ENCODE measurements around the gene CCDC78.

The CCDC78 gene

GRCh38 chr16:683396-684070, 42.7 kb downstream of the CCDC78 start:
- Mint-ChIP-seq H3K27ac (peak overlapping the region; percentile 52), H3K9me3 (no peaks in the 10 kb centered on the region), H3K27me3 (ENCODE audit: low read depth) (no peaks in the 10 kb centered on the region), H3K4me3 (peak overlapping the region; percentile 77), H3K36me3 (ENCODE audit: low read depth) (peaks cover 17% of the 10 kb centered on the region), H3K4me1 (ENCODE audit: low read depth) (peaks cover 12% of the 10 kb centered on the region)
- DNase-seq (ENCODE audit: low spot score) = no peak

DNA sequence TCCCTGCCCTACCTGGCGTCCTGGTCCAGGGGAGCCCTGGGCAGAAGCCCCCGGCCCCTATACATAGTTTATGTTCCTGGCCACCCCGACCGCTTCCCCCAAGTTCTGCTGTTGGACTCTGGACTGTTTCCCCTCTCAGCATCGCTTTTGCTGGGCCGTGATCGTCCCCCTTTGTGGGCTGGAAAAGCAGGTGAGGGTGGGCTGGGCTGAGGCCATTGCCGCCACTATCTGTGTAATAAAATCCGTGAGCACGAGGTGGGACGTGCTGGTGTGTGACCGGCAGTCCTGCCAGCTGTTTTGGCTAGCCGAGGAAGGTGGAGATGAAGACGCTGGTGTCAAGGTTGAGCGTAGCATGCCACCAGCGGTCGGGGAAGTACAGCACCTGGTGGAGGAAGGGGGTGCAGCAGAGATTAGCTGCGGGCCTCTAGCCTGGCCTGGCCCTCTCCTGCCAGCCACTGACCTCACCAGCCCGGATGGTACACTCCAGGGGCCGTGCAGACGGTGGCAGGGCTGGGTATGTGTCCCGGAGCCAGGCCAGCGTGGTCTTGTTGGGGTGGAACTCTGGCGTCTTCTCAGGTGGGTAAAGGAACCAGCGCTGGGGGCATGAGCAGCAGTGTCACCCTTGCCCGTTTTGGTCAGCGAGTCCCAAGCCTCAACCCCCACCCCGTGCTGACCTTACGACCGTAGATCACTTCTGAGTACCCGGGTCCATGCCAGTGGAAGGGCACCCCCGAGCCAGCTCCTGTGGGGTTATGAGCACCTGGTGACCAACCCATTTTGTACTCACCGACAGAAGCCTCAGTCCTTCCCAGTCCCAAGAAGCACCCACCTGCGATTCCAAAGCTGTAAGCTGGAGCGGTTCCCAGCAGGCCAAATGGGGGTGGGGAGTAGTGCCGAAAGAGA, 43.5 kb downstream of the CCDC78 start:
- peaks cover 17% of the 10 kb centered on the region for H3K36me3 Mint-ChIP-seq (ENCODE audit: low read depth)
- H3K9me3 Mint-ChIP-seq = no peaks in the 10 kb centered on the region
- H3K27ac Mint-ChIP-seq = peak overlapping the region; percentile 62

DNA sequence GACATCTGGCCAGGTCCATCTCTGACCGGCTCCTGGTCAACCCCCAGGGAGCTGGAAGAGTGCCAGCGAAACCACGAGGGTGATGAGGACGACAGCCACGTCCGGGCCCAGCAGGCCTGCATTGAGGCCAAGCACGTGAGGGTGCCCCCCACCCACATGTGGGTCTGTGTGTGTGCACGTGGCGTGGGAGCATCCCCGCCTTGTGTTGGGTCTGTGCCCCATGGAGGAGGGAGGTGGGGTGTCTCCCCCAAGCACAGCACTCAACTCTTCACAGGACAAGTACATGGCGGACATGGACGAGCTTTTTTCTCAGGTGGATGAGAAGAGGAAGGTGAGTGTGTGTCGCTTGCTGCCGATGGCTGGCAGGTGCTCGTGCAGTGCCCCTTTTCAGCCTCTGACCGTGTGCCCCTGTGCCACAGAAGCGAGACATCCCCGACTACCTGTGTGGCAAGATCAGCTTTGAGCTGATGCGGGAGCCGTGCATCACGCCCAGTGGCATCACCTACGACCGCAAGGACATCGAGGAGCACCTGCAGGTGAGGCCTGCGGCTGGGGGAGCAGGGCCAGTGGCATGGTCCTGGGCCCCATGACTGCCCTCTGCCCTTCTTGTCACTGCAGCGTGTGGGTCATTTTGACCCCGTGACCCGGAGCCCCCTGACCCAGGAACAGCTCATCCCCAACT, 44.4 kb downstream of the CCDC78 start:
- H3K36me3 Mint-ChIP-seq (ENCODE audit: low read depth) = peaks cover 15% of the 10 kb centered on the region
- H3K27ac Mint-ChIP-seq = no peak overlapping the region
- H3K4me1 Mint-ChIP-seq (ENCODE audit: low read depth) = peaks cover 12% of the 10 kb centered on the region
- peak overlapping the region; percentile 77 for H3K4me3 Mint-ChIP-seq
- no peaks in the 10 kb centered on the region for H3K27me3 Mint-ChIP-seq (ENCODE audit: low read depth)
- H3K9me3 Mint-ChIP-seq = no peaks in the 10 kb centered on the region
- DNase-seq (ENCODE audit: low spot score) = no peak

More for the DNA sequence above, 43.5 kb downstream of the CCDC78 start:
- H3K27me3 Mint-ChIP-seq (ENCODE audit: low read depth) = no peaks in the 10 kb centered on the region
- H3K4me3 Mint-ChIP-seq = peak overlapping the region; percentile 77
- peaks cover 12% of the 10 kb centered on the region for H3K4me1 Mint-ChIP-seq (ENCODE audit: low read depth)
- DNase-seq (ENCODE audit: low spot score) = no peak

GRCh38 chr16:680967-681745, 45.1 kb downstream of the CCDC78 start:
- Mint-ChIP-seq H3K36me3 (ENCODE audit: low read depth) (peaks cover 15% of the 10 kb centered on the region), H3K4me3 (peak overlapping the region; percentile 77), H3K27ac (no peak overlapping the region), H3K4me1 (ENCODE audit: low read depth) (peaks cover 12% of the 10 kb centered on the region), H3K9me3 (no peaks in the 10 kb centered on the region), H3K27me3 (ENCODE audit: low read depth) (no peaks in the 10 kb centered on the region)
- no peak for DNase-seq (ENCODE audit: low spot score)

- H3K27ac Mint-ChIP-seq = no peak overlapping the region
- H3K9me3 Mint-ChIP-seq = no peaks in the 10 kb centered on the region
- H3K4me3 Mint-ChIP-seq = peak overlapping the region; percentile 77
- H3K36me3 Mint-ChIP-seq (ENCODE audit: low read depth) = peaks cover 15% of the 10 kb centered on the region
- no peak for DNase-seq (ENCODE audit: low spot score)
- H3K4me1 Mint-ChIP-seq (ENCODE audit: low read depth) = peaks cover 12% of the 10 kb centered on the region
- H3K27me3 Mint-ChIP-seq (ENCODE audit: low read depth) = no peaks in the 10 kb centered on the region
Observed at GRCh38 chr16:680625-680945, 45.7 kb downstream of the CCDC78 start.

GRCh38 chr16:679814-680624, 46.2 kb downstream of the CCDC78 start, which contains the start of gene STUB1:
TSS of gene STUB1 (plus strand) at chr16:680410. CDS start at chr16:680526, 116 bp downstream.
- peaks cover 12% of the 10 kb centered on the region for H3K4me1 Mint-ChIP-seq (ENCODE audit: low read depth)
- peak; percentile 86 for DNase-seq (ENCODE audit: low spot score)
- peaks cover 3% of the 10 kb centered on the region for H3K27me3 Mint-ChIP-seq (ENCODE audit: low read depth)
- H3K4me3 Mint-ChIP-seq = peak within 1 kb of the TSS; percentile 83
- no peaks in the 10 kb centered on the region for H3K9me3 Mint-ChIP-seq
- peak within 1 kb of the TSS; percentile 77 for H3K27ac Mint-ChIP-seq
- peaks cover 15% of the 10 kb centered on the region for H3K36me3 Mint-ChIP-seq (ENCODE audit: low read depth)

DNA sequence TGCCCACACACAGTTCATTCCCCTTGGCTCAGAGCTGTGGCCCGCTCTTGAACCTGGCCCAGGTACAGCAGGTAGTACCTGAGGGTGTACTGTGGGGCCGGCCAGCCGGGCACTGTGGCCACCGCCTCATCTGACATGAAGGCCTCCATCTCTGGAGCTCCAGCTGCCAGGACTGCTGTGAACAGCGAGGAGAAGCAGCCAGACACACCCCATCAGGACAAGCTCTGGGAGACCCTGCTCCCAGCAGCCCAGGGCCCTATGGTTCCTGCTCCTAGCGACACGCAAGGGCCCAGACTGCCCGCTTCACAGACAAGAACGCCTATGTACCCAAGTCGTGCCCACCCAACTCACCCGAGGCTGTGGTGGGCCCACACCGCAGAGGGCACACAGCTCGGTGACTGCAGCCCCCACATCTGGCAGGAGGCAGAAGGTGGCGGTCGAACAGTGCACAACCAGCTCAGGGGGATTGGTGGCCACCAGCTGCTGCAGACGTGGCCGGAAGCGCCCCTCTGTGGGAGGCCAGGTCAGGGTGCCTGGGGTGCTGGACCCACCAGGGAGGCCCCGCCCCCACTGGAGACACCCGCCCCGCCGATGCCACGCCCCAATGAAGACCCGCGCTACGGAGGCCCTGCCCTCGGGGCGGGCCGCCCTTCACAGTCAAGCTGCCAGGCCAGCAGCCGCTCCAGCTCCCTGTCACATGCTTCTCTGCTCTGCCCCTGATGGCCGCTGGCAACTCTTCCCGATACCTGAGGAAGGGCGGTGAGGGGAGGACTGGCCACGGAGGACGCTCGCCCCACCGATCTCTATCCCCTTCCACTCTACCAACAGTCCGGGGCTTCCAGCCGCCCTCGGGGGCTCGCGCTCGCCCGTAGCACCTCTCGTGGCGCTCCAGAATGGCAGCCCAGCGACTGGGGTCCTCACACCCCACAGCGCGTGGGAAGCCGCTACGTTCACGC, 47.1 kb downstream of the CCDC78 start:
- Mint-ChIP-seq H3K4me3 (peak overlapping the region; percentile 80), H3K27ac (no peak overlapping the region), H3K4me1 (ENCODE audit: low read depth) (peaks cover 12% of the 10 kb centered on the region), H3K27me3 (ENCODE audit: low read depth) (peaks cover 4% of the 10 kb centered on the region), H3K36me3 (ENCODE audit: low read depth) (peaks cover 15% of the 10 kb centered on the region), H3K9me3 (no peaks in the 10 kb centered on the region)
- DNase-seq (ENCODE audit: low spot score) = peak; percentile 38

- Mint-ChIP-seq H3K36me3 (ENCODE audit: low read depth) (peaks cover 15% of the 10 kb centered on the region), H3K27me3 (ENCODE audit: low read depth) (peaks cover 4% of the 10 kb centered on the region), H3K4me1 (ENCODE audit: low read depth) (peaks cover 9% of the 10 kb centered on the region), H3K4me3 (no peak overlapping the region), H3K9me3 (no peaks in the 10 kb centered on the region), H3K27ac (no peak overlapping the region)
- DNase-seq (ENCODE audit: low spot score) = no peak
Observed at GRCh38 chr16:678209-678857, 47.9 kb downstream of the CCDC78 start.

- Mint-ChIP-seq H3K27me3 (ENCODE audit: low read depth) (peaks cover 4% of the 10 kb centered on the region), H3K27ac (no peak overlapping the region), H3K36me3 (ENCODE audit: low read depth) (peaks cover 17% of the 10 kb centered on the region), H3K4me3 (no peak overlapping the region), H3K4me1 (ENCODE audit: low read depth) (peaks cover 8% of the 10 kb centered on the region), H3K9me3 (no peaks in the 10 kb centered on the region)
- DNase-seq (ENCODE audit: low spot score) = no peak
Observed at GRCh38 chr16:677316-678190, 48.7 kb downstream of the CCDC78 start.

DNA sequence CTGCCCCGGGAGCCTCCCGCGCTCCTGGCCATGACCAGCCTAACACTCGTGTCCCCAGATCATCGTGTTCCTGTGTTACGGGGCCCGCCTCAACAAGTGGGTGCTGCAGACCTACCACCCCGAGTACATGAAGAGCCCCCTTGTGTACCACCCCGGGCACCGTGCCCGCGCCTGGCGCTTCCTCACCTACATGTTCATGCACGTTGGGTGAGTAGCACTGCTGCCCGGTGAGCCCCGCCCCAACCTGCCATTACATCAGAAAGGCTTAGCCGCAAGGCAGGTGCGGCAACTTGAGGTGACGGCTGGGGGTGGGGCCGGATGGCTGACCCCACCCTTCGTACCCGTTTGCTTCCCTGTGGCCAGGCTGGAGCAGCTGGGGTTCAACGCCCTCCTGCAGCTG, 49.3 kb downstream of the CCDC78 start:
- Mint-ChIP-seq H3K9me3 (no peaks in the 10 kb centered on the region), H3K4me3 (no peak overlapping the region), H3K27me3 (ENCODE audit: low read depth) (peaks cover 4% of the 10 kb centered on the region), H3K36me3 (ENCODE audit: low read depth) (peaks cover 12% of the 10 kb centered on the region), H3K27ac (no peak overlapping the region), H3K4me1 (ENCODE audit: low read depth) (peaks cover 4% of the 10 kb centered on the region)
- DNase-seq (ENCODE audit: low spot score) = no peak

DNA sequence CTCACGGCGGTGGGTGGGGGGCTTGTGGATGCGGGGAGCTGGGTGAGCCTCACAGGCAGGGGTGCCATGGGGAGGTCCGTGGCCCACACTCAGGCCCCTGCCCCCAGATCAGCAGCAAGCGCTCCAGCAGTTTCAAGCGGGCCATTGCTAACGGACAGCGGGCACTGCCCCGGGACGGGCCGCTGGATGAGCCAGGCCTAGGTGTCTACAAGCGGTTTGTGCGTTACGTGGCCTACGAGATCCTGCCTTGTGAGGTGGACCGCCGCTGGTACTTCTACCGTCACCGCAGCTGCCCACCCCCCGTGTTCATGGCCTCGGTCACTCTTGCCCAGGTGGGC, 49.7 kb downstream of the CCDC78 start:
- Mint-ChIP-seq H3K36me3 (ENCODE audit: low read depth) (peaks cover 8% of the 10 kb centered on the region), H3K9me3 (no peaks in the 10 kb centered on the region), H3K27me3 (ENCODE audit: low read depth) (peaks cover 4% of the 10 kb centered on the region), H3K4me3 (no peak overlapping the region), H3K27ac (no peak overlapping the region), H3K4me1 (ENCODE audit: low read depth) (peaks cover 4% of the 10 kb centered on the region)
- DNase-seq (ENCODE audit: low spot score) = no peak
